Stimulated activated CD4-positive, alpha-beta T cell treated with anti-CD3 and anti-CD28 coated beads, Interleukin-1b, Interleukin-23, amount 100 ng/mL, for 48 hours (primary cell): Measurements from ENCODE around the gene TNFRSF18.

Experiments used
- DNase-seq: peaks from one replicate; pipeline ENCODE4 v3.0.0-alpha.2; 2020

Gene TNFRSF18

GRCh38 chr1:1162597-1163537 is 43.5 kb downstream of the TNFRSF18 start:
- no peak for DNase-seq

GRCh38 chr1:1161683-1162079 is 44.7 kb downstream of the TNFRSF18 start:
- DNase-seq: no peak

- DNase-seq: no peak
Measured at GRCh38 chr1:1161078-1161682, 45.2 kb downstream of the TNFRSF18 start.

DNA sequence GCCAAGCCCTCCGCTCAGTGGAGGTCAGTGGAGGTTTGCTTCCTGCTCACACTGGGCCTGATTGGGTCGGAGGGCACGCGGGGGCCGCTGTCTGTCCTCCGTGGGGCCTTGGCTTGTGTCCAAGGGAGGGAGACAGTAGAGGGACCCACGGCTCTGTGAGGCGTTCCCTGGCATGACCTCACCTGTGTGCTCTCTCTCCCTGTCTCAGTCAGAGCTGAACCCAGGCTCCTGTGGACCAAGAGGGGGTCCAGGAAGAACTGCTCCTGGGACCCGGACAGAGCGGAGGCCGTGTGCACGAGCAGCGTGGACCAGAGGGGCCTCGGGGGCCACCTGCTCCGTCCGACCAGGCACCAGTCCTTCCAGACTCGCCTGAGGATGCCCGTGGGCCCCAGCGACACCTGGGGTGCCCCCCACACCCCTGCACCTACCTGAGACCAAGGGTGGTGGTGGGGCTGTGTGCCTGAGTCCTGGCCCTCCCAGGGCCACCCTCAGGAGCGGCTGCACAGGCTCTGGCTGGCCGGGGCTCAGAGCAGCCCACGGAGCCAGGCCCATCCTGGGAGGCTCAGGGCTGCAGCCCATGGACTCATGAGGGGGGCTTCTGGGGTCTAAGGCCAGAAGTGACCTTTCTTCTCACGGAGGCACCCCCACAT is 46.0 kb downstream of the TNFRSF18 start:
- no peak for DNase-seq

DNA sequence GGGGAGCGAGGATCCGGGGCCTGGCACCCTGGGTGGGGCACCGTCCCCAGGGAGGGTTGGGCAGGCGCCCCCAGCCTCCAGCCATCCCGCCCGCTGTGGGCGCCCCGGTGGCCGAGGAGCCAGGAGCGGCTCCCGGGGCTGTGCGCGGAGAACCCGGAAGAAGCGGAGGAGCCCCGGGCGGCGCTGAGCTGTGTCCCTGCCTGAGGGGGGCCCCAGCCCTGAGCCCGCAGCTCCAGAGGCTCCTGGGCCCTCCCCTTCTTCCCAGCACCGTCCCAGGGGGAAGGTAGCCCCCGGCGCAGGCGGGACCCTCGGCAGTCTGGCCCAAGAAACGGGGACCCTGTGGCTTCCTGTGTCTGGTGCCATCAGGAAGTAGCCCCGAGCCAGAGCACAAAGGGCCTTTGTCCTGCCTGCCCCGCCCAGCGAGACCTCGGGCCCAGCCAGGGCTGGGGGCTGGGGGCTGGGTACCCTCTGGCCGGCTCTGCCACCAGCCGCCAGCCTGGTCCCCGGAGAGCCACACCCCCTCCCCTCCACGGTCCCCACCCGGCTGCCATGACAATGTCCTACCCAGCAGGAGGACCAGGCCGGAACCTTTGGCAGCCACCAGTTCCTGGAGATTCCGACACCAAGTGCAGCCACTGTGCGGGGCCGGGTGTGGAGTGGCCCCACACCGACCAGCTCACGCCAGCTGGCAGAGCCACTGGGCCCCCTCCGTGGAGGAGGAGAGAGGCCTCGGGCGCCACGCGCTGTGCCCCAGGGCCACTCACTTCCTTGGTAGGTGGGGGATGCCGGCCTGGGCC is 48.3 kb downstream of the TNFRSF18 start:
- no peak for DNase-seq

- peak; percentile 65 for DNase-seq
Measured at GRCh38 chr1:1157426-1157913, 48.9 kb downstream of the TNFRSF18 start.

DNA sequence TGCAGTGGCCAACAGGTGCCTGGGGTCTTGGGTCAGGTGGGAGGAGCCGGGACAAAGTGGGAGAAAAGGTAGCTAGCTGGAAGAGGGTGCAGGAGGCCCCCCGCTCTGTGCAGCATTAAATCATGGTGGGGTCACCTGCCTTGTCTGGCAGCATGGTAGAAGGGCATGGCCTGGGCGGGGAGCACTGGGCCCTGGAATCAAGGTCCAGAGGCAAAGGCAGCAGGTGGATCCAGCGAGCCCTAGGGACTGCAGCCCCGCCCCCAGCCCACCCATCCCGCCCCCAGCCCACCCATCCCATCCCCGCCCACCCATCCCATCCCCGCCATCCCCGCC is 49.4 kb downstream of the TNFRSF18 start:
- no peak for DNase-seq

GRCh38 chr1:1156140-1157032 is 50.0 kb downstream of the TNFRSF18 start:
- DNase-seq: no peak

DNA sequence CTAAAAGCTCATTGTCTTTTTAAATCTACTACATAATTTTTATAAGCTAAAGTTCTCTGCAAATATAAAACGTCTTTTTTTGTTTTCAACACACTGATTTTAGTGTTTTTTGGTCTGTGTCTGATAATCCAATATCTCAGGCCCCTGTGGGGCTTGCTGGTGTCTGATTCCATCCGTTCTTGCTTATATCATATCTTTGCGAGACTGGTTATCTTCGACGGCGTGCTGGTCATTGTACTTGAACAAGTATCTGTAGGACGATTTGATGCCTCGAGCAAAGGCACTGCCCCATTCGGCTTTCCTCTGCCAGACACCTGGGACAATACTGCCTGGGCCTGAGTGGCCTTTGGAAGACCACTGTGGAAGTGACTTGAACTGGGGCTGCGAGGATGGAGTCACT is 51.1 kb downstream of the TNFRSF18 start:
- DNase-seq: no peak

GRCh38 chr1:1153874-1154273 is 52.5 kb downstream of the TNFRSF18 start:
- no peak for DNase-seq
